OCI-LY3 (cell line): ENCODE results near the gene COL4A3.
A peak's percentile ranks its signal among the peaks of the same experiment; 100 is the strongest.

Source experiments
- H2AFZ ChIP-seq: fragments of 200-600, 300-600 bp; shearing (Covaris generic); 2 replicates; pipeline ENCODE4 v1.6.0; 2014; ENCODE audit warnings: antibody characterized with exemption, low read depth, low read length
- H3K27ac ChIP-seq: fragments of 200-600, 300-600 bp; sonication (generic); 2 replicates; pipeline ENCODE4 v1.5.1; 2014; ENCODE audit warnings: mild to moderate bottlenecking, low read length, moderate library complexity, mixed read lengths
- H3K27me3 ChIP-seq: fragments of 200-600, 300-600 bp; sonication (generic); 2 replicates; pipeline ENCODE4 v1.6.1; 2014; ENCODE audit warnings: low read depth, low read length, mixed read lengths
- H3K36me3 ChIP-seq: fragments of 200-600, 300-600 bp; sonication (generic); replicated peaks from 2 replicates; pipeline ENCODE3; 2014; ENCODE audit warnings: low read depth, low read length, mixed read lengths
- H3K4me1 ChIP-seq: fragments of 300-600, 200-600 bp; sonication (generic); 2 replicates; pipeline ENCODE4 v1.6.1; 2014; ENCODE audit warnings: low read length, mixed read lengths
- H3K4me2 ChIP-seq: fragments of 200-600, 300-600 bp; sonication (generic); 2 replicates; pipeline ENCODE4 v1.6.1; 2014; ENCODE audit warnings: low read length, mixed read lengths
- H3K4me3 ChIP-seq: fragments of 300-600, 200-600 bp; sonication (generic); 2 replicates; pipeline ENCODE4 v1.5.1; 2014; ENCODE audit warnings: antibody characterized with exemption, mild to moderate bottlenecking, low read length, moderate library complexity
- H3K79me2 ChIP-seq: fragments of 300-600, 200-600 bp; shearing (Covaris generic); 2 replicates; pipeline ENCODE4 v1.6.1; 2014; ENCODE audit warnings: mild to moderate bottlenecking, low read length, mixed read lengths
- H3K9ac ChIP-seq: fragments of 300-600, 200-600 bp; shearing (Covaris generic); 2 replicates; pipeline ENCODE4 v1.6.0; 2014; ENCODE audit warnings: mild to moderate bottlenecking, low read length, moderate library complexity
- H3K9me3 ChIP-seq: fragments of 200-600, 300-600 bp; shearing (Covaris generic); 2 replicates; pipeline ENCODE4 v1.6.1; 2014; ENCODE audit warnings: low read length, mixed read lengths; ENCODE audit not compliant: insufficient read depth
- H4K20me1 ChIP-seq: fragments of 200-600, 300-600 bp; sonication (generic); 2 replicates; pipeline ENCODE4 v1.6.1; 2016; ENCODE audit warnings: low read length, mixed read lengths; ENCODE audit not compliant: insufficient read depth
- EZH2phosphoT487 ChIP-seq: fragments of 200-600 bp; shearing (Covaris generic); IDR thresholded peaks from 2 replicates; pipeline ENCODE4 v1.6.1; 2018; ENCODE audit warnings: antibody characterized with exemption, mixed run types, low read depth
- TF ChIP-seq, protein P1 (sequence below): fragments of 200-600, 300-600 bp; sonication (generic); IDR thresholded peaks from 2 replicates; pipeline ENCODE4 v1.5.1; 2014; ENCODE audit warnings: antibody characterized with exemption, low read length, low read depth

The COL4A3 gene

DNA sequence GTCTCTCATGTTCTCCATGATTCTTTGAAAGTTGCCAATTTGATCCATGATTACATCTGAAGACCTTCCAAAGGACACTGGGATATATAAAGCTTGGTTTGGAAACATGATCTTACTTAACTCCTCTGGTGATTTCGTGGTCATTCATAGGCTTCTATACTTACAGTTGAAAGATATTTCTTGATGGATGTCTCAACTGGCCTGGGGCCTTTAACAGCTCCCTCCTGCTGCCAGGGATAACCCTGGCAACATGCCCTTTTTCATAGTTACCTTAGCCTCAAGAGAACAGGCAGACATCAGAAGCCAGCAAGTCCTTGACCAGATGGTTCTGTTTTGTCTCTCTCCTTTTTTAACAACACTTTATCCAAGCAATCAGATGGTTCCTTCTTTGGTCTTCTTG is 137.1 kb downstream of the COL4A3 start:
- no peaks in the 10 kb centered on the region for H4K20me1 ChIP-seq
- H3K27ac ChIP-seq, result no peak overlapping the region
- no peak overlapping the region for H3K4me2 ChIP-seq
- no peaks in the 10 kb centered on the region for H3K9me3 ChIP-seq
- TF ChIP-seq EZH2phosphoT487, result no peak
- TF ChIP-seq, protein P1, sequence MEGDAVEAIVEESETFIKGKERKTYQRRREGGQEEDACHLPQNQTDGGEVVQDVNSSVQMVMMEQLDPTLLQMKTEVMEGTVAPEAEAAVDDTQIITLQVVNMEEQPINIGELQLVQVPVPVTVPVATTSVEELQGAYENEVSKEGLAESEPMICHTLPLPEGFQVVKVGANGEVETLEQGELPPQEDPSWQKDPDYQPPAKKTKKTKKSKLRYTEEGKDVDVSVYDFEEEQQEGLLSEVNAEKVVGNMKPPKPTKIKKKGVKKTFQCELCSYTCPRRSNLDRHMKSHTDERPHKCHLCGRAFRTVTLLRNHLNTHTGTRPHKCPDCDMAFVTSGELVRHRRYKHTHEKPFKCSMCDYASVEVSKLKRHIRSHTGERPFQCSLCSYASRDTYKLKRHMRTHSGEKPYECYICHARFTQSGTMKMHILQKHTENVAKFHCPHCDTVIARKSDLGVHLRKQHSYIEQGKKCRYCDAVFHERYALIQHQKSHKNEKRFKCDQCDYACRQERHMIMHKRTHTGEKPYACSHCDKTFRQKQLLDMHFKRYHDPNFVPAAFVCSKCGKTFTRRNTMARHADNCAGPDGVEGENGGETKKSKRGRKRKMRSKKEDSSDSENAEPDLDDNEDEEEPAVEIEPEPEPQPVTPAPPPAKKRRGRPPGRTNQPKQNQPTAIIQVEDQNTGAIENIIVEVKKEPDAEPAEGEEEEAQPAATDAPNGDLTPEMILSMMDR, result no peak
- H3K27me3 ChIP-seq, result no peaks in the 10 kb centered on the region
- H3K4me1 ChIP-seq, result no peaks in the 10 kb centered on the region
- H2AFZ ChIP-seq, result no peak overlapping the region
- no peak overlapping the region for H3K9ac ChIP-seq
- no peaks in the 10 kb centered on the region for H3K36me3 ChIP-seq
- no peaks in the 10 kb centered on the region for H3K79me2 ChIP-seq
- no peak overlapping the region for H3K4me3 ChIP-seq

DNA sequence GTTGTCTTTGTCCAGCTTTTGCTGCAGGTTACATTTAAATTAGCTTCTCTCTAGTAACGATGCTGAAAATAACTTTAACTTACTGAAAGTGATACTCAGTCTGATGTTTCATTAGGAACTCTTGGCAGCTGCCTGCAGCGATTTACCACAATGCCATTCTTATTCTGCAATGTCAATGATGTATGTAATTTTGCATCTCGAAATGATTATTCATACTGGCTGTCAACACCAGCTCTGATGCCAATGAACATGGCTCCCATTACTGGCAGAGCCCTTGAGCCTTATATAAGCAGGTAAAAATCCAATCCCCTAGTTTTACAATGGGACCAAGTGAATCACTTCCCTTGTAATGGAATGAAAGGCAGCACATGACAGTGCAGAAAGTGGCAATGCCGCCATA is 144.4 kb downstream of the COL4A3 start:
- H3K79me2 ChIP-seq, result no peaks in the 10 kb centered on the region
- H2AFZ ChIP-seq, result no peak overlapping the region
- H3K27ac ChIP-seq, result no peak overlapping the region
- no peaks in the 10 kb centered on the region for H4K20me1 ChIP-seq
- peaks cover 11% of the 10 kb centered on the region for H3K4me1 ChIP-seq
- H3K9me3 ChIP-seq, result no peaks in the 10 kb centered on the region
- H3K9ac ChIP-seq, result no peak overlapping the region
- 0 out of 2 replicates have a peak overlapping the region, but pooled peaks have one; percentile 6 for H3K4me3 ChIP-seq
- TF ChIP-seq EZH2phosphoT487, result no peak
- TF ChIP-seq, protein P1, result no peak
- H3K36me3 ChIP-seq, result no peaks in the 10 kb centered on the region
- H3K4me2 ChIP-seq, result peak overlapping the region; percentile 23
- H3K27me3 ChIP-seq, result no peaks in the 10 kb centered on the region

DNA sequence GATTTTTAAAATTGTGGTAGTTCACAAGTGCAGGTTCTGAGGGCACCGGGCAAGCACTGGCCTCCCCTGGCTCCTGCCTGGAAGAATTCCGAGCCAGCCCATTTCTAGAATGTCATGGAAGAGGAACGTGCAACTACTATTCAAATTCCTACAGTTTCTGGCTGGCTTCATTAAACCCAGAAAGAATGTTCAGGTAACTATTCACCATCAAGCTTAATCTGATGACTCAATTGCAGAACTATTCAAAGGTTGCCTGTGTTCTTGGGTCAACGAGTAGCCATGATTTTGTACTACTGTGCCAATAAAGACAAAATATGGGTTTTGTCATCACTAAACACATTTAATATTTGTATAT is 146.3 kb downstream of the COL4A3 start:
- H3K36me3 ChIP-seq, result no peaks in the 10 kb centered on the region
- H3K27ac ChIP-seq, result no peak overlapping the region
- no peak overlapping the region for H3K4me2 ChIP-seq
- no peak overlapping the region for H3K4me3 ChIP-seq
- no peak for TF ChIP-seq EZH2phosphoT487
- TF ChIP-seq, protein P1, result no peak
- no peaks in the 10 kb centered on the region for H4K20me1 ChIP-seq
- no peaks in the 10 kb centered on the region for H3K79me2 ChIP-seq
- no peak overlapping the region for H2AFZ ChIP-seq
- H3K4me1 ChIP-seq, result peaks cover 11% of the 10 kb centered on the region
- H3K9me3 ChIP-seq, result no peaks in the 10 kb centered on the region
- no peak overlapping the region for H3K9ac ChIP-seq
- H3K27me3 ChIP-seq, result no peaks in the 10 kb centered on the region

DNA sequence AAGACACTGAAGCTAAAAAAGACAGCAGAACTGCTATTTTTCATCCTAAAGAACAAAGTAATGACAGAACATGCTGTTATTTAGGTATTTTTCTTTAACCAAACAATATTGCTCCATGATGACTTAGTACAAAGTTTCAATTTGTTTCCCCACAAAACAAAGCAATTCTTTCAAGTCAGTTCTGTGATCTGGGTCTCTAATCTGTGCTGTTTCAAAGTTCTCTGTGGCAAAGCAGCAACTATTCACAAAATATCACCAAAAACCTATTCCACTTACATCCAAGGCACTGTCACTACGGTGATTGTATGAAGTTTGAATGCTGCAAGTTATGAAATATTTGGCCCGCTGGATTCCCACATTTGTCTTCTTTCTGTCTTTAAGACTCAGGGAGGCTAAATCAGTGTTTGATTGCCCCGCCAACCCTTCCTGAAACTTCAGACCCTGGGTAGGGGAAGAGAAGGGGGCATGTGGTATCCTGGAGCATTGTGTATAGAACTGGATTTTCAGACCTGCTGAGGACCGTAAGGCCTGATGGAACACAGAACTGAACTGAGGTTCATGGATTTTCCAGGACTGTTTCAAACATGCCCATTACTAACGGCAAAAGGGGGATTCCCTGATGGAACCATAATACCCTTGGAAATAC is 147.6 kb downstream of the COL4A3 start:
- H3K9me3 ChIP-seq, result no peaks in the 10 kb centered on the region
- H4K20me1 ChIP-seq, result no peaks in the 10 kb centered on the region
- H3K27ac ChIP-seq, result no peak overlapping the region
- H3K4me2 ChIP-seq, result no peak overlapping the region
- no peaks in the 10 kb centered on the region for H3K36me3 ChIP-seq
- TF ChIP-seq, protein P1, result no peak
- no peak for TF ChIP-seq EZH2phosphoT487
- no peak overlapping the region for H3K4me3 ChIP-seq
- no peak overlapping the region for H3K9ac ChIP-seq
- no peaks in the 10 kb centered on the region for H3K27me3 ChIP-seq
- H3K4me1 ChIP-seq, result peaks cover 11% of the 10 kb centered on the region
- no peak overlapping the region for H2AFZ ChIP-seq
- H3K79me2 ChIP-seq, result no peaks in the 10 kb centered on the region
